A549 treated with ZK216348 at 1 μM for 4 hours (cell line): ENCODE data around the gene TIPIN. TPM values are rescaled to one million over a fixed set of nuclear protein-coding genes. Genes with fewer than 3 reads are reported as not detected.

Experiments used
- total RNA-seq: library from RNA; stranded (reverse); fragments of 200-300 nt; extraction: Qiagen RNA extraction; gene quantifications from 5 replicates; pipeline ENCODE4 v1.2.3, GENCODE V29; 2022; ENCODE audit warnings: low read depth

TIPIN gene
- total RNA-seq: 19.5 to 45.2 TPM (median 23.0 TPM) in 5 replicates

DNA sequence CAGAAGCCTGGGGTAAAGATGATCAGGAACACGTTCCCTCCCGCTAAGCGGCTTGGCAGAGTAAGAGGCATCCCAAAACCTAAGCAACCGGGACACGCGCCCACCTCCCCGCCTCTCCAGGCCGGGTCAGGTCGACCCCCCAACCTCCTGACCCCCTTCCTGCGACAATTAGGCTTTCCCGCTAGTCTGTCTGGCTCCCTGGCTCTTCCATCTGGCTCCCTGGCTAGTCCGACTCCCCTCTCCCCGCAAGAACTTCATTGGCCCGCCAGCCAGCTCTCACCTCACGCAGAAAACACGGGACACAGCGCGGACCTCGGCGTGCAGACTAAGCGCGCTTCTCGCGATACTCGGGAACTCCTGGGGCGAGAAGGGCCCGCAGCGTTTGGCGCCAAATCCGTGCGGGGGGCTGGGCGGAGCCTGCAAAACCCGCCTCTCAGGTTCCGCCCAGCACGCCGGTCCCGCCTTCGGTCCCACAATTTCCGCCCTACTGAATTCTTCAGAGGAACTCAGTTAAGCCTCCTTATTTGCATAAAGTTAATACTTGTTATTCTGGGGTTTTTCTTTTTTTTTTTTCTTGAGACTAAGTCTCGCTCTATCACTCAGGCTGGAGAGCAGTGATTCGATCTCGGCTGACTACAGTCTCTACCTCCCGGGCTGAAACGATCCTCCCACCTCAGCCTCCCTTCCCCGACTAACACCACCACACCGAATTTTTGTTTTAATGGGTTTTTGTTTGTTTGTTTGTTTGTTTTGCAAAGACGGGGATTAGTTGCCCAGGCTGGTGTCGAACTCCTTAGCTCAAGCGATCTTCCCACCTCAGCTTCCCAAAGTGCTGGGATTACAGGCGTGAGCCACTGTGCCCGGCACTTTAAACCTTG is at the start of gene TIPIN:
TIPIN (minus strand) TSS at position 327 of the 878 bp plus-strand sequence. CDS start 3,738 bp downstream, outside the sequence.

DNA sequence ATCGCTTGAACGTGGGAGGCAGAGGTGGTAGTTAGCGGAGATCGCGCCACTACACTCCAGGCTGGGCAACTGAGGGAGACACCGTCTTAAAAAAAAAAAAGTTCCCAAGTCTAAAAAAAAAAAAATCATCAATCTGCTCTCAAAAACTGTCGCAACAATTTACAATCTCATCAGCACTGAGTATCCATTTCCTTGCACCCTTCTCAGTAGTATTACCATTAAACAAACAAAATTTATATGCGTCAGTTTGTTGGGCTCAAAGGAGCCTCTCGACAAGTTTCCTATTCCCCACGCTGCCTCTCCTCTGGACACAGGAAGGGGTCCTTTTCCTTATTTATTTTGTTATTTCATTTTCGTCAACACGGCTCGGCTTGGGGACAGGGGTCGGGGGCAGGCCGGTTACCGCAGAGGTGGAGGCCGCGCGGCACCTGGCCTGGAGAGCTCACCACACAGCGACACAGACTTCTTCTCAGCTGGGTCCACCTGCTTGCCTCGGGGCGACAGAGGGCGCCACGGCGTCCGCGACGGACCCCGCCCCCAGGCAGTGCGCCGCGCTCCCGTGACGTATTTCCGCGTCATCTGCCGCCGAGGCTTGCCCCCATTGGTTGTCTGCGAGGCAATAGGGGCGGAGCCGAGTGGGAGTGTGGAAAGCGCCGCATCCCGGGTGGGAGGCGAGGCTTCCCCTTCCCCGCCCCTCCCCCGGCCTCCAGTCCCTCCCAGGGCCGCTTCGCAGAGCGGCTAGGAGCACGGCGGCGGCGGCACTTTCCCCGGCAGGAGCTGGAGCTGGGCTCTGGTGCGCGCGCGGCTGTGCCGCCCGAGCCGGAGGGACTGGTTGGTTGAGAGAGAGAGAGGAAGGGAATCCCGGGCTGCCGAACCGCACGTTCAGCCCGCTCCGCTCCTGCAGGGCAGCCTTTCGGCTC is 30.0 kb upstream of the TIPIN start, which contains the start of gene MAP2K1:
MAP2K1 (plus strand) TSS at position 709 of the 920 bp plus-strand sequence. CDS start 436 bp downstream, outside the sequence.

DNA sequence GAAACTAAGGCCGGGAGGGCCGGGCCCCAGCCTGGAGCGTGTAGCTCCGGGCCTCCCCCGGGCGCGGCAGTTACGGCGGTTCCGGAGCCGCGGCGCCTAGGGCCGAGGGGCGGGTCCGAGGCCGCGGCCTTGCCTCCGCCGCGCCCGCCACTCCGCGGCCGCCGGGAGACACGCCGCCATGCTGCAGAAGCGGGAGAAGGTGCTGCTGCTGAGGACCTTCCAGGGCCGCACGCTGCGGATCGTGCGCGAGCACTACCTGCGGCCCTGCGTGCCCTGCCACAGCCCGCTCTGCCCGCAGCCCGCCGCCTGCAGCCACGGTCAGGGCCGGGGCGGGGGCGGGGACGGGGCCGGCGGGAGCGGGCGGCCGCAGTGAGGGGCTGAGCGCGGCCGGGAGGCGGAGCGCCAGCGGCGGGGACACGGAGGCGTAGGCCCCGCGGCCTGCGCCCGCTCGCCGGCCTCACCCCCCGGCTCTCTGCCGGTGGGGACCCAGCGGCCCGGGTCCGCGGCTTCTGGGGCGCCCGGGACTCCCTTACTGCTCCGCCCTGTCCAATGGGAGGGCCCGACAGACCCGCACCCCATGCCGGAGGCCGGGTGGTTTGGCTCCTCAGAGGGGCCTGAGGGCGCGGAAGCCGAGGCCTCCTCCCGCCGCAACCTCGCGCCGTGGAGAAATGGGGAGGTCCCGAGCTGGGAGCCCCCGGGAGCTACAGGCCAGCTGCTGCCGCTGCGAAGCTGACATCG is 62.9 kb downstream of the TIPIN start, which contains the start of gene DIS3L:
DIS3L (plus strand) TSS at position 150 of the 738 bp plus-strand sequence; CDS start at position 179, 29 bp downstream.

Other genes with a start within 250 kb of the TIPIN start
- gene MEGF11, start 102.9 kb downstream of the TIPIN start, total RNA-seq: 0.18 to 0.86 TPM (median 0.44 TPM) in 5 replicates
- gene DIS3L, start 63.1 kb downstream of the TIPIN start, total RNA-seq: 30.3 to 36.4 TPM (median 34.4 TPM) in 5 replicates
- gene MAP2K1, start 30.2 kb upstream of the TIPIN start, total RNA-seq: 77.9 to 120 TPM (median 113 TPM) in 5 replicates
- 42.3 to 61.5 TPM (median 48.0 TPM) in 5 replicates for gene SNAPC5, start 141.1 kb upstream of the TIPIN start, total RNA-seq
- 5,293 to 5,653 TPM (median 5,434 TPM) in 5 replicates for gene RPL4, start 148.2 kb upstream of the TIPIN start, total RNA-seq
- gene ZWILCH, start 148.6 kb upstream of the TIPIN start, total RNA-seq: 30.2 to 42.8 TPM (median 38.8 TPM) in 5 replicates
- gene LCTL, start 209.3 kb upstream of the TIPIN start, total RNA-seq: not detected in 5 replicates